Caco-2 (cell line): Measurements from ENCODE around the gene SIGLEC9. TPM values are rescaled to one million over a fixed set of nuclear protein-coding genes. Genes with fewer than 3 reads are reported as not detected.

Experiments
- BruUV-seq: library from RNA; stranded (reverse); fragments of 400-500 nt; replicated peaks from 2 replicates; lab custom pipeline; 2021; lab: Mats Ljungman, UMichigan
- CTCF ChIA-PET: fragments of 300-600 bp; sonication (Branson Sonifier 250); formaldehyde crosslinking; loops from one replicate; lab custom pipeline; 2022; ENCODE audit warnings: antibody characterized with exemption; lab: Charles Lee
- POLR2A ChIA-PET: fragments of 300-600 bp; sonication (Branson Sonifier 250); formaldehyde crosslinking; loops from one replicate; lab custom pipeline; 2022; ENCODE audit warnings: antibody characterized with exemption; lab: Charles Lee
- DNase-seq, 2 experiments: peaks; one replicate each; pipeline versions ENCODE4 v3.0.0 to v3.0.0-alpha.2; 2020 to 2022
- H3K27me3 ChIP-seq: replicated peaks from 2 replicates; pipeline ENCODE4 v1.6.0; 2011; ENCODE audit warnings: low read length; ENCODE audit not compliant: control insufficient read depth, insufficient read depth
- H3K36me3 ChIP-seq: 2 replicates; pipeline ENCODE4 v1.5.1; 2011; ENCODE audit warnings: low read length; ENCODE audit not compliant: control insufficient read depth, insufficient read depth
- H3K4me1 ChIP-seq: fragments of 250-450 bp; sonication (Bioruptor Pico); 2 replicates; pipeline ENCODE4 v1.5.1; 2020; ENCODE audit warnings: mild to moderate bottlenecking
- H3K4me3 ChIP-seq: 2 replicates; pipeline ENCODE4 v1.5.1; 2011; ENCODE audit warnings: low read depth, mild to moderate bottlenecking, control low read depth, low read length
- H3K9me3 ChIP-seq: fragments of 250-450 bp; sonication (Bioruptor Pico); 2 replicates; pipeline ENCODE4 v1.5.1; 2020; ENCODE audit warnings: mild to moderate bottlenecking, moderate library complexity
- H3K27ac Mint-ChIP-seq: one replicate; pipeline ENCODE4 v1.8.0; 2022; ENCODE audit warnings: mixed read lengths; ENCODE audit not compliant: unreplicated experiment
- H3K27me3 Mint-ChIP-seq: one replicate; pipeline ENCODE4 v1.8.0; 2022; ENCODE audit warnings: mixed read lengths; ENCODE audit not compliant: insufficient read depth, unreplicated experiment
- H3K36me3 Mint-ChIP-seq: one replicate; pipeline ENCODE4 v1.8.0; 2022; ENCODE audit warnings: mild to moderate bottlenecking, mixed read lengths; ENCODE audit not compliant: insufficient read depth, unreplicated experiment
- H3K4me1 Mint-ChIP-seq: one replicate; pipeline ENCODE4 v1.8.0; 2022; ENCODE audit warnings: low read depth, mixed read lengths; ENCODE audit not compliant: unreplicated experiment
- H3K4me3 Mint-ChIP-seq: one replicate; pipeline ENCODE4 v1.8.0; 2022; ENCODE audit warnings: mild to moderate bottlenecking, moderate library complexity, mixed read lengths; ENCODE audit not compliant: unreplicated experiment
- H3K9me3 Mint-ChIP-seq: one replicate; pipeline ENCODE4 v1.8.0; 2022; ENCODE audit warnings: mixed read lengths; ENCODE audit not compliant: unreplicated experiment
- intact Hi-C: fragments of 100-400 bp; cut with micrococcal nuclease; formaldehyde crosslinking; loops from one replicate; pipeline ENCODE4 v1.10.0; 2022; ENCODE audit not compliant: unreplicated experiment
- total RNA-seq: library from RNA; stranded (reverse); gene quantifications from 2 replicates; pipeline ENCODE4 v1.2.3, GENCODE V29; 2022
- TF ChIP-seq, protein P1 (sequence below), 2 experiments: fragments of 200-600 bp in 1 of 2; IDR thresholded peaks; 1 replicate in 1 of 2; 2 replicates in 1 of 2; pipeline versions ENCODE4 v1.5.1 to v1.8.0; 2011 to 2022; ENCODE audit warnings: antibody characterized with exemption in 1 of 2, control low read depth in 1 of 2, inconsistent platforms in 1 of 2, low read depth in 1 of 2, low read length in 1 of 2, mild to moderate bottlenecking in 1 of 2, moderate library complexity in 1 of 2; ENCODE audit not compliant: insufficient read depth in 1 of 2, severe bottlenecking in 1 of 2, unreplicated experiment in 1 of 2

Gene SIGLEC9
- total RNA-seq, 1 experiment from 2014 or later: not detected

DNA sequence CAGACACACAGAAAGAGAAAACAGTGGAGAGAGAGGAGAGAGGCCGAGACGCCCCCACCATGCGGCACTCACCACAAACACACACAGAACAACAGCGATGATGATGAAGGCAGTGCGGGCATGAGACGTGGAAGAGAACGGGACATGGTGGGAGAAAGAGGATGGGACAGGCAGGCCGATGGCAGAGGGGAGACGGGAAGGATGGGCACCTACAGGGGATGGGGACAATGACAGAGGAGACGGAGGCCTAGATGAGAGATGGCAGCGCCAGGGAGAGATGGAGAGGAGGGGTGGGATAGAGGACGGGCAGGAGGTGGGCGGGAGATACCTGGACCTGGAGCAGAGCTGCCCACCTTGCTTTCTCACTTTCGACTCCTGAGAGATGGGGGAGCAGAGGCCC is 40.9 kb upstream of the SIGLEC9 start:
- TF ChIP-seq, protein P1, sequence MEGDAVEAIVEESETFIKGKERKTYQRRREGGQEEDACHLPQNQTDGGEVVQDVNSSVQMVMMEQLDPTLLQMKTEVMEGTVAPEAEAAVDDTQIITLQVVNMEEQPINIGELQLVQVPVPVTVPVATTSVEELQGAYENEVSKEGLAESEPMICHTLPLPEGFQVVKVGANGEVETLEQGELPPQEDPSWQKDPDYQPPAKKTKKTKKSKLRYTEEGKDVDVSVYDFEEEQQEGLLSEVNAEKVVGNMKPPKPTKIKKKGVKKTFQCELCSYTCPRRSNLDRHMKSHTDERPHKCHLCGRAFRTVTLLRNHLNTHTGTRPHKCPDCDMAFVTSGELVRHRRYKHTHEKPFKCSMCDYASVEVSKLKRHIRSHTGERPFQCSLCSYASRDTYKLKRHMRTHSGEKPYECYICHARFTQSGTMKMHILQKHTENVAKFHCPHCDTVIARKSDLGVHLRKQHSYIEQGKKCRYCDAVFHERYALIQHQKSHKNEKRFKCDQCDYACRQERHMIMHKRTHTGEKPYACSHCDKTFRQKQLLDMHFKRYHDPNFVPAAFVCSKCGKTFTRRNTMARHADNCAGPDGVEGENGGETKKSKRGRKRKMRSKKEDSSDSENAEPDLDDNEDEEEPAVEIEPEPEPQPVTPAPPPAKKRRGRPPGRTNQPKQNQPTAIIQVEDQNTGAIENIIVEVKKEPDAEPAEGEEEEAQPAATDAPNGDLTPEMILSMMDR (IDR thresholded peaks at IDR 0.05; ENCODE audit: insufficient read depth in 1 of 2, low read depth in 1 of 2, low read length in 1 of 2, severe bottlenecking in 1 of 2, unreplicated experiment in 1 of 2): no peak
- no peaks in the 10 kb centered on the region for H3K36me3 ChIP-seq
- BruUV-seq: no TSS peak
- H3K4me3 ChIP-seq: no peak overlapping the region
- ChIA-PET CTCF (no interaction called here), POLR2A (no interaction called here)
- H3K9me3 ChIP-seq: no peaks in the 10 kb centered on the region
- H3K36me3 Mint-ChIP-seq: no peaks in the 10 kb centered on the region
- no peaks in the 10 kb centered on the region for H3K9me3 Mint-ChIP-seq
- no peaks in the 10 kb centered on the region for H3K4me1 ChIP-seq
- peaks cover 17% of the 10 kb centered on the region for H3K27me3 Mint-ChIP-seq
- no peaks in the 10 kb centered on the region for H3K4me1 Mint-ChIP-seq
- H3K4me3 Mint-ChIP-seq: no peak overlapping the region
- DNase-seq: no peak
- H3K27ac Mint-ChIP-seq: no peak overlapping the region
- intact Hi-C loops: no loop called here
- H3K27me3 ChIP-seq: no peaks in the 10 kb centered on the region

DNA sequence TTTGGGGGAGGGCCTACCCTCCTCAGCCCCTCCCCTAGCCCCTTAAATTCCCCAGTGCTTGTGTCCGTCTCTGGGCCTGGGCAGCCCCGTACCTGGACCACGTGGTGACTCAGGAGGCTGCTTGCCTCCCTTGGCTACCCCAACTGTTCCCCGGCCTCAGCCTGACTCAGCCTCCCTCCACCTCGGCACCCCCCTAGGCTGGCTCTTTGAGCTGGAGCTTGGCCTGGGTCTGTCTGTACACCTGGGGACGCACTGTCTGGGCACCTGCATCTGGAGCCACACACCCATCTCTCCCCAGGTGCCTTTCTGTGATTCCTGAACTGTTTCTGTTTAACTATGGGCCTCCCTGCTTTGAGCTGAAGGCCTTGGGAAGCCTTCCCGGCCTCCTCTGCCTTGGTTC is 40.2 kb upstream of the SIGLEC9 start:
- no peaks in the 10 kb centered on the region for H3K4me1 Mint-ChIP-seq
- Histone ChIP-seq H3K4me3 (no peak overlapping the region), H3K4me1 (no peaks in the 10 kb centered on the region), H3K27me3 (no peaks in the 10 kb centered on the region), H3K36me3 (no peaks in the 10 kb centered on the region), H3K9me3 (no peaks in the 10 kb centered on the region)
- BruUV-seq: no TSS peak
- DNase-seq: no peak
- H3K4me3 Mint-ChIP-seq: no peak overlapping the region
- no peaks in the 10 kb centered on the region for H3K9me3 Mint-ChIP-seq
- H3K36me3 Mint-ChIP-seq: no peaks in the 10 kb centered on the region
- POLR2A ChIA-PET: no interaction called here
- intact Hi-C loops: no loop called here
- H3K27ac Mint-ChIP-seq: no peak overlapping the region
- peaks cover 17% of the 10 kb centered on the region for H3K27me3 Mint-ChIP-seq
- TF ChIP-seq, protein P1 (IDR thresholded peaks at IDR 0.05; ENCODE audit: insufficient read depth in 1 of 2, low read depth in 1 of 2, low read length in 1 of 2, severe bottlenecking in 1 of 2, unreplicated experiment in 1 of 2): no peak
- CTCF ChIA-PET: no interaction called here

DNA sequence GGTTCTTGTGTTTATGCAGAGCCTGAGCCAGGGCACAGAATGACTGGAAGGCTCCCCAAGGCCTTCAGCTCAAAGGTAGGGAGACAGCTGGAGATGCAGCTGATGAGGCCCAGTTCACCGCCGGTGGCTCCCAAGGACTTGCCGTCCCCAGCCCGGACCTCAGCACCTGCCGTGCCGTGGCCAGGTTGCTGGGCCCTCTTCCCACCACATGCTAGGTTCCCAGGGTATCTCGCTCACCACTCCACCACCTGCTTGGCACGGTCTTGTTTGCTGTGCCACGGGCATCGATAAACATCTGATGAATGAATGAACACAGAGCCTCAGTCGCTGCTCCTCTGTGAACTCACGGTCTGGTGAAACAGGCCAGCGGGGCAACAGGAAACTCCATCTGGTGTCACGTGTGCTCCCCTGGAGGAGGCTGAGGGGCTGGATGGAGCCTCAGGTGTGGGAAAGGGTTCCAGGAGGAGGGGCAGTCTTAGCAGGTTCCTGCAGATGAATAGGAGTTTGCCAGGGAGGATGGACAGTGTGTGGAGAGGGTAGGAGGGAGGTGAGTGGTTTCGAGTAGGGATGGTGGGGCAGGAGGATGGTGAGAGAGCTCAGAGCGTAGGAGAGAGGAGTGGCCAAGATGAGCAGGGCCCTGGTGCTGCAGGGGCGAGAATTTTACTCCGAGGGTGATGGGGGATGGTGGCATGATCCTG is 38.4 kb upstream of the SIGLEC9 start:
- H3K27ac Mint-ChIP-seq: no peak overlapping the region
- intact Hi-C loops: no loop called here

More for the DNA sequence above, 38.4 kb upstream of the SIGLEC9 start:
- H3K27me3 ChIP-seq: no peaks in the 10 kb centered on the region
- no peaks in the 10 kb centered on the region for H3K9me3 ChIP-seq
- POLR2A ChIA-PET: no interaction called here
- no peak for DNase-seq
- CTCF ChIA-PET: interaction anchor here (0.6 to 2.1 kb wide), 2 partner anchors 8 to 65 kb away, joined by 3 to 6 read pairs; no protein-coding TSS in a partner anchor
- H3K4me3 ChIP-seq: no peak overlapping the region
- TF ChIP-seq, protein P1 (IDR thresholded peaks at IDR 0.05; ENCODE audit: insufficient read depth in 1 of 2, low read depth in 1 of 2, low read length in 1 of 2, severe bottlenecking in 1 of 2, unreplicated experiment in 1 of 2): no peak
- H3K4me1 ChIP-seq: no peaks in the 10 kb centered on the region
- Mint-ChIP-seq H3K4me3 (no peak overlapping the region), H3K4me1 (no peaks in the 10 kb centered on the region), H3K9me3 (no peaks in the 10 kb centered on the region), H3K36me3 (no peaks in the 10 kb centered on the region), H3K27me3 (peaks cover 17% of the 10 kb centered on the region)
- H3K36me3 ChIP-seq: no peaks in the 10 kb centered on the region
- BruUV-seq: no TSS peak
